HG03097 (cell line): ENCODE results near the gene TYW3.
"Not testable (repeated sequence)": the region's sequence is repeated elsewhere in the genome, so short reads cannot be mapped to it uniquely, and the experiment has no call there.

Experiments used
- ATAC-seq: cut with Tn5 transposase; IDR thresholded peaks from one replicate; pipeline ENCODE4 v1.9.1; 2021; ENCODE audit not compliant: unreplicated experiment, low FRiP score

TYW3 gene

GRCh38 chr1:74729741-74730478, 3.0 kb upstream of the TYW3 start:
- ATAC-seq: no peak

GRCh38 chr1:74731399-74732052, 1.4 kb upstream of the TYW3 start:
- peak; percentile 29 for ATAC-seq

GRCh38 chr1:74732071-74732946, 643 bp upstream of the TYW3 start:
- ATAC-seq: peak; percentile 7

- ATAC-seq: peak; percentile 42
These were observed 892 bp downstream of the TYW3 start for GRCh38 chr1:74733604-74734484.

GRCh38 chr1:74737333-74737732, 4.4 kb downstream of the TYW3 start:
- ATAC-seq: no peak

- ATAC-seq: not testable (repeated sequence)
These were observed 7.5 kb downstream of the TYW3 start for GRCh38 chr1:74740307-74740980.

- not testable (repeated sequence) for ATAC-seq
These were observed 12.3 kb downstream of the TYW3 start for GRCh38 chr1:74745247-74745646.

- ATAC-seq: no peak
These were observed 16.0 kb downstream of the TYW3 start for GRCh38 chr1:74748960-74749359.

- no peak for ATAC-seq
These were observed 20.2 kb downstream of the TYW3 start for GRCh38 chr1:74753104-74753503.

GRCh38 chr1:74755475-74755874, 22.5 kb downstream of the TYW3 start:
- no peak for ATAC-seq

GRCh38 chr1:74756650-74757049, 23.7 kb downstream of the TYW3 start:
- not testable (repeated sequence) for ATAC-seq

GRCh38 chr1:74763807-74764206, 30.9 kb downstream of the TYW3 start:
- no peak for ATAC-seq

- no peak for ATAC-seq
These were observed 33.6 kb downstream of the TYW3 start for GRCh38 chr1:74766579-74766978.

GRCh38 chr1:74767490-74767889, 34.5 kb downstream of the TYW3 start:
- ATAC-seq: no peak

GRCh38 chr1:74771913-74772515, 39.1 kb downstream of the TYW3 start:
- peak; percentile 51 for ATAC-seq

GRCh38 chr1:74772945-74773344, 40.0 kb downstream of the TYW3 start:
- no peak for ATAC-seq

- no peak for ATAC-seq
These were observed 40.6 kb downstream of the TYW3 start for GRCh38 chr1:74773582-74773981.

GRCh38 chr1:74775735-74776134, 42.8 kb downstream of the TYW3 start:
- ATAC-seq: no peak

- ATAC-seq: no peak
These were observed 44.6 kb downstream of the TYW3 start for GRCh38 chr1:74777525-74777924.
